Fibroblast of lung (primary cell): ENCODE data around the gene MCF2L. TPM values are rescaled to one million over a fixed set of nuclear protein-coding genes. Genes with fewer than 3 reads are reported as not detected.

Experiments
- DNase-seq, 2 donors: peaks; one replicate each; pipeline versions ENCODE4 v3.0.0 to v3.0.0-alpha.2; 2010; ENCODE audit warnings: low read depth in 2 of 2
- H2AFZ ChIP-seq: 2 replicates; pipeline ENCODE4 v1.5.1; 2012; ENCODE audit warnings: low read length, control low read depth, inconsistent platforms
- H3K27ac ChIP-seq: 2 replicates; pipeline ENCODE4 v1.5.1; 2011; ENCODE audit warnings: low read length, control low read depth; ENCODE audit not compliant: insufficient read depth
- H3K27me3 ChIP-seq: 2 replicates; pipeline ENCODE4 v1.5.1; 2011; ENCODE audit warnings: mild to moderate bottlenecking, low read length; ENCODE audit not compliant: control insufficient read depth, insufficient read depth
- H3K36me3 ChIP-seq: 2 replicates; pipeline ENCODE4 v1.5.1; 2011; ENCODE audit warnings: low read length; ENCODE audit not compliant: control insufficient read depth, insufficient read depth
- H3K4me1 ChIP-seq: 2 replicates; pipeline ENCODE4 v1.5.1; 2011; ENCODE audit warnings: low read length; ENCODE audit not compliant: control insufficient read depth, insufficient read depth; ENCODE audit errors: extremely low read depth
- H3K4me2 ChIP-seq: 2 replicates; pipeline ENCODE4 v1.5.1; 2011; ENCODE audit warnings: low read length, control low read depth; ENCODE audit not compliant: insufficient read depth; ENCODE audit errors: extremely low read depth
- H3K4me3 ChIP-seq, 4 experiments: fragments of 200-600 bp in 1 of 4; sonication (generic) in 1 of 4; replicated peaks in 1 of 4; 2 replicates each; pipeline ENCODE4 v1.5.1; 2011 to 2016; ENCODE audit warnings: low read length in 4 of 4, low read depth in 3 of 4, mild to moderate bottlenecking in 3 of 4, control low read depth in 2 of 4, inconsistent platforms in 1 of 4, mixed read lengths in 1 of 4; ENCODE audit not compliant: insufficient read depth in 1 of 4; ENCODE audit errors: control extremely low read depth in 1 of 4
- H3K79me2 ChIP-seq: 2 replicates; pipeline ENCODE4 v1.5.1; 2012; ENCODE audit warnings: mild to moderate bottlenecking, low read length, inconsistent platforms; ENCODE audit not compliant: control insufficient read depth, insufficient read depth
- H3K9ac ChIP-seq: 2 replicates; pipeline ENCODE4 v1.5.1; 2011; ENCODE audit warnings: mild to moderate bottlenecking, low read length, control low read depth; ENCODE audit not compliant: insufficient read depth
- H3K9me3 ChIP-seq: 2 replicates; pipeline ENCODE4 v1.5.1; 2012; ENCODE audit warnings: low read depth, low read length; ENCODE audit not compliant: control insufficient read depth, insufficient read depth
- H4K20me1 ChIP-seq: 2 replicates; pipeline ENCODE4 v1.5.1; 2011; ENCODE audit warnings: low read length; ENCODE audit not compliant: control insufficient read depth, insufficient read depth; ENCODE audit errors: extremely low read depth
- EZH2 ChIP-seq: IDR thresholded peaks from 2 replicates; pipeline ENCODE4 v1.5.1; 2012; ENCODE audit warnings: low read length, control low read depth, mild to moderate bottlenecking; ENCODE audit errors: missing control alignments
- polyA plus RNA-seq, 2 donors: library from polyadenylated mRNA; depleted of rRNA in 1 of 2; stranded (reverse) in 1 of 2; unstranded in 1 of 2; fragments of >200 nt; gene quantifications; 2 replicates each; pipeline ENCODE4 v1.2.1, GENCODE V29; 2011 to 2012; ENCODE audit warnings: missing spikeins in 1 of 2
- total RNA-seq: library from RNA; depleted of rRNA; stranded (reverse); fragments of >200 nt; gene quantifications from 2 replicates; pipeline ENCODE4 v1.2.1, GENCODE V29; 2014
- TF ChIP-seq, protein P1 (sequence below), 2 donors: IDR thresholded peaks in 1 of 2; conservative IDR thresholded peaks in 1 of 2; 1 replicate in 1 of 2; 2 replicates in 1 of 2; pipeline ENCODE4 v1.5.1; 2011 to 2012; ENCODE audit warnings: low read length in 2 of 2, control low read depth in 1 of 2, inconsistent platforms in 1 of 2, low read depth in 1 of 2, mild to moderate bottlenecking in 1 of 2

Gene MCF2L
- total and polyA plus RNA-seq, 2 donors (not counting 1 experiment from before 2014, with no cell fraction given): 0.18 to 3.3 TPM

DNA sequence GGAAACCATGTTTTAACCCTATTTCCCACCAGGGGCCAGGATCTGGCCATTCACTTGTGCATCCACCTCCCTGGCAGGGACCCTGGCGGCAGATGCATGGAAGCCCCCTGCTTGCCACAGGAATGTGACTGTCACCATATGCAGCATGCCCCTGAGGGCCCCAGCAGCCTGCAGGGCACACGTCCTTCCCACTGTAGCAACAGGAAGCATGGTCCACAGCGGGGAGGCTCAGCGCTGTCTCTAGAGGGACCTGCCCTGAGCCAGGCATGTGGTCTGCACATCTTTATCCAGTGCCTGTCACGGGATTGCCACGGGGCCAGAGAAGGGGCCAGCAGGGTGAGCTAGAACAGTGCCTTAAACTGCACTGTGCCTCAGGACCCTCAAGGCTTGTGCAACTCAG is 34.9 kb upstream of the MCF2L start:
- H3K4me1 ChIP-seq: peaks cover 2% of the 10 kb centered on the region
- H3K36me3 ChIP-seq: no peaks in the 10 kb centered on the region
- TF ChIP-seq, protein P1, sequence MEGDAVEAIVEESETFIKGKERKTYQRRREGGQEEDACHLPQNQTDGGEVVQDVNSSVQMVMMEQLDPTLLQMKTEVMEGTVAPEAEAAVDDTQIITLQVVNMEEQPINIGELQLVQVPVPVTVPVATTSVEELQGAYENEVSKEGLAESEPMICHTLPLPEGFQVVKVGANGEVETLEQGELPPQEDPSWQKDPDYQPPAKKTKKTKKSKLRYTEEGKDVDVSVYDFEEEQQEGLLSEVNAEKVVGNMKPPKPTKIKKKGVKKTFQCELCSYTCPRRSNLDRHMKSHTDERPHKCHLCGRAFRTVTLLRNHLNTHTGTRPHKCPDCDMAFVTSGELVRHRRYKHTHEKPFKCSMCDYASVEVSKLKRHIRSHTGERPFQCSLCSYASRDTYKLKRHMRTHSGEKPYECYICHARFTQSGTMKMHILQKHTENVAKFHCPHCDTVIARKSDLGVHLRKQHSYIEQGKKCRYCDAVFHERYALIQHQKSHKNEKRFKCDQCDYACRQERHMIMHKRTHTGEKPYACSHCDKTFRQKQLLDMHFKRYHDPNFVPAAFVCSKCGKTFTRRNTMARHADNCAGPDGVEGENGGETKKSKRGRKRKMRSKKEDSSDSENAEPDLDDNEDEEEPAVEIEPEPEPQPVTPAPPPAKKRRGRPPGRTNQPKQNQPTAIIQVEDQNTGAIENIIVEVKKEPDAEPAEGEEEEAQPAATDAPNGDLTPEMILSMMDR (conservative IDR thresholded peaks at IDR 0.05 in 1 of 2, IDR thresholded peaks at IDR 0.05 in 1 of 2; ENCODE audit: low read depth in 1 of 2, low read length in 2 of 2): no peak
- no peak for TF ChIP-seq EZH2
- no peak overlapping the region for H3K27ac ChIP-seq
- H3K4me3 ChIP-seq: no peak overlapping the region
- H3K79me2 ChIP-seq: no peaks in the 10 kb centered on the region
- no peak for DNase-seq
- peaks cover 5% of the 10 kb centered on the region for H3K27me3 ChIP-seq
- H3K9ac ChIP-seq: no peak overlapping the region
- no peaks in the 10 kb centered on the region for H3K9me3 ChIP-seq
- H2AFZ ChIP-seq: no peak overlapping the region
- no peak overlapping the region for H3K4me2 ChIP-seq
- H4K20me1 ChIP-seq: no peaks in the 10 kb centered on the region

DNA sequence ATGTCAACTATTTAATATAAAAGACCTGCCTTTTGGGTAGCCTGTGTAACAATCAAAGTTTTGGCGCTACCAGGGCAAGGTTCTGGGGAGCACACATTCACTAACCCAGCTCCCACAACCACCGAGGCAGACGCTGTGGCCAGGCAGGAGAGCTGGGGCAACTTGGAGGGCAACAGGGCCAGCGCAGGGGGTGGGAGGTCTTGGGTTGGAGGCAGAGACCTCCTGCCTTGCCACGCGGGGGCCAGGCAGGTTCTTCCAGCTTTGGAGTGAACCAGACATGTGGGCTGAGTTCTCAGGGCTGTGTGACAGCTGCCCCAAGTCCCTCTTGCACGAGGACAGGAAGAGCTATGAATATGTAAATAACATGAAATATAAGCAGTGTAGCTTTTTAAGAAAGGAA is 30.3 kb upstream of the MCF2L start:
- peaks cover 4% of the 10 kb centered on the region for H3K27me3 ChIP-seq
- no peaks in the 10 kb centered on the region for H4K20me1 ChIP-seq
- peaks cover 5% of the 10 kb centered on the region for H3K4me1 ChIP-seq
- H3K36me3 ChIP-seq: no peaks in the 10 kb centered on the region
- H3K9ac ChIP-seq: no peak overlapping the region
- H3K4me3 ChIP-seq: no peak overlapping the region
- H3K79me2 ChIP-seq: no peaks in the 10 kb centered on the region
- no peak overlapping the region for H3K4me2 ChIP-seq
- H3K9me3 ChIP-seq: no peaks in the 10 kb centered on the region
- DNase-seq: no peak
- no peak overlapping the region for H2AFZ ChIP-seq
- TF ChIP-seq, protein P1 (conservative IDR thresholded peaks at IDR 0.05 in 1 of 2, IDR thresholded peaks at IDR 0.05 in 1 of 2; ENCODE audit: low read depth in 1 of 2, low read length in 2 of 2): no peak
- no peak for TF ChIP-seq EZH2
- H3K27ac ChIP-seq: no peak overlapping the region

DNA sequence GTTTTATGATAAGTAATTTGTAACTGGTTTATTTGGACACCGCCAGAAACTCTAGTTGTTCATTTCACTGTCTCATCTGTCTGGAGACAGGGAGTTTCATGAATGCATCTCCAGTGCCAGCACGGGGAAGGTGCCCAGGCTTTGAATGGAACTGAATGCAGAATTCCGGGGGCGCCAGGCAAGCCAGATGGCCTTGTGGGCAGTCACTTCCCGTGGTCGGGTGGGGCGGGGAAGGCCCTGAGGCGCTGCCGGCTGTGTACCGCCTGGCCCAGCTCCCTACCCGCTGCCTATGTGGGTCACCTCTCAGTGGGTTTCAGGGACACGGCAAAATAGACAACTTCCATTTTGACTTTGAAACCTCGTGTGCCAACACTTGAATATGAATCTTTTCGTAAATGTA is 28.8 kb upstream of the MCF2L start:
- DNase-seq: peak in 1 of 2 donors; percentile 3
- Histone ChIP-seq H2AFZ (no peak overlapping the region), H3K4me2 (no peak overlapping the region), H3K4me1 (peaks cover 5% of the 10 kb centered on the region), H3K9ac (no peak overlapping the region), H3K36me3 (no peaks in the 10 kb centered on the region), H3K27me3 (peaks cover 4% of the 10 kb centered on the region), H3K27ac (no peak overlapping the region), H3K4me3 (no peak overlapping the region), H3K79me2 (no peaks in the 10 kb centered on the region), H4K20me1 (no peaks in the 10 kb centered on the region), H3K9me3 (no peaks in the 10 kb centered on the region)
- TF ChIP-seq, protein P1 (conservative IDR thresholded peaks at IDR 0.05 in 1 of 2, IDR thresholded peaks at IDR 0.05 in 1 of 2; ENCODE audit: low read depth in 1 of 2, low read length in 2 of 2): no peak
- TF ChIP-seq EZH2: no peak
